ENCODE results near the gene POPDC3. TPM values are rescaled to one million over a fixed set of nuclear protein-coding genes. Genes with fewer than 3 reads are reported as not detected.

POPDC3 gene
- total RNA-seq, 1 donor from 2014 or later, result 0.86 TPM

DNA sequence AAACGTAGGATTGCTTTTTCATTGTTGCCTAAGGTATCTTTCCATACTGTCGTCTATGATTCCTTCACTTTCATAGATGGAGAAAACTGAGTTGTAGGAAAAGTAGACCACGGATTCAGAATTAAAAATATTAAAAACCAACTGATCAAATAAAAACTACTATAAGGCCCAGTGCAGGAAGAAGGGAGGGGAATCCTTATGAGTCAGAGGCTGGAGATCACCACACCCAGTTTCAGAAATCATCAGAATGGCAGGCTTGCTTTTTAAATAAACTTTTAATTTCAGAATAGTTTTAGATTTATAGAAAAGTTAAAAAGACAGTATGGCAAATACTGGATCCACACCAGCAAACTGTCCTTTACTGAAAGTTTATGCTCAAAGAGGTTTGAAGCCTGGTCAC is 32.0 kb upstream of the POPDC3 start:
- Mint-ChIP-seq H3K4me3 (no peak overlapping the region), H3K36me3 (ENCODE audit: low read depth) (no peaks in the 10 kb centered on the region), H3K27me3 (ENCODE audit: low read depth) (no peaks in the 10 kb centered on the region), H3K9me3 (peaks cover 3% of the 10 kb centered on the region), H3K27ac (ENCODE audit: unreplicated experiment) (no peak overlapping the region), H3K4me1 (peaks cover 26% of the 10 kb centered on the region)
- TF ChIP-seq, protein P1, sequence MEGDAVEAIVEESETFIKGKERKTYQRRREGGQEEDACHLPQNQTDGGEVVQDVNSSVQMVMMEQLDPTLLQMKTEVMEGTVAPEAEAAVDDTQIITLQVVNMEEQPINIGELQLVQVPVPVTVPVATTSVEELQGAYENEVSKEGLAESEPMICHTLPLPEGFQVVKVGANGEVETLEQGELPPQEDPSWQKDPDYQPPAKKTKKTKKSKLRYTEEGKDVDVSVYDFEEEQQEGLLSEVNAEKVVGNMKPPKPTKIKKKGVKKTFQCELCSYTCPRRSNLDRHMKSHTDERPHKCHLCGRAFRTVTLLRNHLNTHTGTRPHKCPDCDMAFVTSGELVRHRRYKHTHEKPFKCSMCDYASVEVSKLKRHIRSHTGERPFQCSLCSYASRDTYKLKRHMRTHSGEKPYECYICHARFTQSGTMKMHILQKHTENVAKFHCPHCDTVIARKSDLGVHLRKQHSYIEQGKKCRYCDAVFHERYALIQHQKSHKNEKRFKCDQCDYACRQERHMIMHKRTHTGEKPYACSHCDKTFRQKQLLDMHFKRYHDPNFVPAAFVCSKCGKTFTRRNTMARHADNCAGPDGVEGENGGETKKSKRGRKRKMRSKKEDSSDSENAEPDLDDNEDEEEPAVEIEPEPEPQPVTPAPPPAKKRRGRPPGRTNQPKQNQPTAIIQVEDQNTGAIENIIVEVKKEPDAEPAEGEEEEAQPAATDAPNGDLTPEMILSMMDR (conservative IDR thresholded peaks at IDR 0.05), result no peak
- no peak for DNase-seq (ENCODE audit: low read depth, low spot score)

GRCh38 chr6:105210932-105211531 is 31.2 kb upstream of the POPDC3 start:
- Mint-ChIP-seq H3K36me3 (ENCODE audit: low read depth) (no peaks in the 10 kb centered on the region), H3K27me3 (ENCODE audit: low read depth) (no peaks in the 10 kb centered on the region), H3K27ac (ENCODE audit: unreplicated experiment) (no peak overlapping the region), H3K9me3 (peaks cover 3% of the 10 kb centered on the region), H3K4me3 (no peak overlapping the region), H3K4me1 (peaks cover 26% of the 10 kb centered on the region)
- DNase-seq (ENCODE audit: low read depth, low spot score), result no peak
- TF ChIP-seq, protein P1 (conservative IDR thresholded peaks at IDR 0.05), result no peak

DNA sequence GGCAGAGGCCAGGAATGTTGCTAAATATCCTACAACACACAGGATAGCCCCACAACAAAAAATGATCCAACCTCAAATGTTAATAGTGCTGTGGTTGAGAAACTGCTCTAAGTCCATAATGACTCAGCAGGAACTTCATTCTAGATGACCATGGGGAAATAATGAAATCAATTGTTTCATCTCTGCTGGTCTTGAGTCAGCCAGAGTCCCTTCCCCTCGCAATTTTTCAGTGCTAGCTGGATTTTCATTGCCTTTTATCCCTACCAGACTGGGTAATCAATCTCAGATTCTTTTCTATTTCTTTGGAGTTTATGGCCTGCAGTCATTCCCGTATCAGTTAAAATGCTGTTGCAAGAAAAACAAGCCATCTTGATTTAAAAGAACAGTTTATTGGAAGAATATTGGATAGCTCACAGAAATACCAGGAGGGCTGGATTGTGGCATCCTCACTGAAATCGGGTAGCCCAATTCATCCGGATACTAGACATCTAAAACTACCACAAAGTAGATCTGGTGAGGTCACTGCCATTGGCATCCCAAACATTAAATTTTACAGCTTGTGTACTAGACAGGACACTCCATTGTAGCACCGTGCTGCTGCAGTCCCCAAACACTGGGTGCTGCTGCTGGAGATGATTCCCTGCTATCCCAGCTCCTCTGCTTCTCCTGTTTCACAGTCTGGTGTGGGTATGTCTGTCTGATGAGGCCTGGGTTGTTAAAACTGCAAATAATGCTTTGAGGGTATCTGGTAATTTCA is 30.3 kb upstream of the POPDC3 start:
- Mint-ChIP-seq H3K36me3 (ENCODE audit: low read depth) (no peaks in the 10 kb centered on the region), H3K27me3 (ENCODE audit: low read depth) (no peaks in the 10 kb centered on the region), H3K4me3 (no peak overlapping the region), H3K4me1 (peaks cover 21% of the 10 kb centered on the region), H3K27ac (ENCODE audit: unreplicated experiment) (peak overlapping the region; percentile 65), H3K9me3 (peaks cover 3% of the 10 kb centered on the region)
- TF ChIP-seq, protein P1 (conservative IDR thresholded peaks at IDR 0.05), result no peak
- no peak for DNase-seq (ENCODE audit: low read depth, low spot score)

GRCh38 chr6:105207524-105208269 is 27.9 kb upstream of the POPDC3 start:
- Mint-ChIP-seq H3K27me3 (ENCODE audit: low read depth) (no peaks in the 10 kb centered on the region), H3K9me3 (peaks cover 3% of the 10 kb centered on the region), H3K4me1 (peaks cover 30% of the 10 kb centered on the region), H3K27ac (ENCODE audit: unreplicated experiment) (no peak overlapping the region), H3K36me3 (ENCODE audit: low read depth) (no peaks in the 10 kb centered on the region), H3K4me3 (no peak overlapping the region)
- TF ChIP-seq, protein P1 (conservative IDR thresholded peaks at IDR 0.05), result no peak
- no peak for DNase-seq (ENCODE audit: low read depth, low spot score)

- TF ChIP-seq, protein P1 (conservative IDR thresholded peaks at IDR 0.05), result no peak
- H3K36me3 Mint-ChIP-seq (ENCODE audit: low read depth), result no peaks in the 10 kb centered on the region
- no peak overlapping the region for H3K27ac Mint-ChIP-seq (ENCODE audit: unreplicated experiment)
- peaks cover 28% of the 10 kb centered on the region for H3K4me1 Mint-ChIP-seq
- peaks cover 3% of the 10 kb centered on the region for H3K9me3 Mint-ChIP-seq
- H3K27me3 Mint-ChIP-seq (ENCODE audit: low read depth), result no peaks in the 10 kb centered on the region
- no peak overlapping the region for H3K4me3 Mint-ChIP-seq
- DNase-seq (ENCODE audit: low read depth, low spot score), result no peak
Observed at GRCh38 chr6:105204768-105205167, 25.0 kb upstream of the POPDC3 start.

Data from neural crest cell (in vitro differentiated cells).